ENCODE data around the gene KDM3B.
"Not testable (repeated sequence)": the region's sequence is repeated elsewhere in the genome, so short reads cannot be mapped to it uniquely, and the experiment has no call there.

Gene KDM3B

DNA sequence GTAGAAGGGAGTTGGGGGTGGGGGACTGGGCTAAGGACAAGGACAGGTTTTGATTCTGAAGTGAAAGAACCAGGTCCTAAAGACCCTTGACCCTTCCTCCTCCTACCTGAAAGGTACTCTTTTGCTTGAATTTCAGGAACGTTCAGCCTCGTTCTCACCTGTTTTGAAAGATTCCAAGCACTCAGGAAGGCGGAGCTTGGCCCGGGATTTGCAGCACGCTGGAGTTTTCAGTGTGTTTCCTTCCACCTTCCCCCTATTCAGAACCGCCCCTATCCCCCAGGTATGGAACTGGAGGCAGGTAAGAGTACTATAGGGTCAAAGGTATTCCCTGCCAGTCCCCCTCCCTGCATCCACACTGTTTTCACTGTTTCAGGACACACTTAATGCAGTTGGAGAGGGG lies 119.9 kb downstream of the KDM3B start:
- no peak overlapping the region for H3K4me3 Mint-ChIP-seq
- ATAC-seq = no peak
- peaks cover 14% of the 10 kb centered on the region for H3K4me1 Mint-ChIP-seq

DNA sequence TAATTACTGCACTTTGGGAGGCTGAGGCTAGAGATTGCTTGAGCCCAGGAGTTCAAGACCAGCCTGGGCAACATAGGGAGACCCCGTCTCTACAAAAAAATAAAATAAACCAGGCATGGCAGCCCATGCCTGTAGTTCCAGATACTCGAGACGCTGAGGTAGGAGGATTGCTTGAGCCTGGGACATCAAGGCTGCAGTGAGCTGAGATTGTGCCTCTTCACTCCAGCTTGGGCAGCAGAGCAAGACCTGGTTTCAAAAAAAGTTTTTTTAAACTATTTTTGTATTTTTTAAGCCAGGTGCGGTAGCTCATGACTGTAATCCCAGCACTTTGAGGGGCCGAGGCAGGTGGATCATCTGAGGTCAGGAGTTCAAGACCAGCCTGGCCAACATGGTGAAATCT lies 120.7 kb downstream of the KDM3B start:
- H3K4me3 Mint-ChIP-seq, H3K27ac Mint-ChIP-seq, ATAC-seq: not testable (repeated sequence)

More for the DNA sequence above, 119.9 kb downstream of the KDM3B start:
- peaks cover 18% of the 10 kb centered on the region for H3K27me3 Mint-ChIP-seq
- peaks cover 12% of the 10 kb centered on the region for H3K36me3 Mint-ChIP-seq
- no peaks in the 10 kb centered on the region for H3K9me3 Mint-ChIP-seq
- no peak overlapping the region for H3K27ac Mint-ChIP-seq

DNA sequence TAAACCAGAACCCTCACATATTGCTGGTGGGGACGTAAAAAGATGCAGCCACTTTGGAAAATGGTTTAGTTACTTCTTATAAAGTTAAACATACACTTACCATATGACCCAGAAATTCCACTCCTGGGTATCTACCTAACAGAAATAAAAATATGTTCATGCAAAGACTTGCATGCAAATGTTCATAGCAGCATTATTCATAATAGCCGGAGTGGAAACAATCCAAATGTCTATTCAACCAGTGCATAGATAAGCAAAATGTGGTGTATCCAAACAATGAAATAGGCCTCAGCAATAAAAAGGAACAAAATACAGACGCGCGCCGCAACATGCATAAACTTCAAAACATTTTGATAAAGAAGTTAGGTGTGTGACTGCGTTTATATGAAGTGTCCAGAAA lies 124.4 kb downstream of the KDM3B start:
- Mint-ChIP-seq H3K27me3 (peaks cover 38% of the 10 kb centered on the region), H3K27ac (no peak overlapping the region), H3K4me3 (no peak overlapping the region), H3K9me3 (no peaks in the 10 kb centered on the region), H3K36me3 (no peaks in the 10 kb centered on the region), H3K4me1 (no peaks in the 10 kb centered on the region)
- no peak for ATAC-seq

More for the DNA sequence above, 120.7 kb downstream of the KDM3B start:
- not testable (repeated sequence) for H3K4me1 Mint-ChIP-seq, H3K36me3 Mint-ChIP-seq, H3K9me3 Mint-ChIP-seq
- peaks cover 21% of the 10 kb centered on the region for H3K27me3 Mint-ChIP-seq

DNA sequence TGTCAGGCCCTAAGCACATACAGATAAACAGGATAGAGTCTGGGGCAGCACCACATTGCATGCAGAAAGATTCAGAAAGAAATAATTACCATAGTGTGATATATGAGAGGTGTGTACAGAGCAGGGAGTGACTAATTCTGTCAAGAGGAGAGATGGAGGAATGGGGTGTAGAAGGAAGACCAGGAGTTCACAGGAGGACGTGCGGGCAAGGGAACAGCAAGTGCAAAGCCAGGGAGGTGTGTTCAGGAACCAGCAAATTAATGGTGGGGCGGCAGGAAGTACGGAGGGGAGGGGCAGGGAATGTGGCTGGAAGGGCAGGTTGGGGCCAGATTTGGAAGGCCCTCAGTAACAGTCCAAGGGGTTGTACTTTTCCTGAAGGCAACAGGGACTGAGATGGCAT lies 130.2 kb downstream of the KDM3B start:
- no peak overlapping the region for H3K4me3 Mint-ChIP-seq
- ATAC-seq = no peak
- H3K9me3 Mint-ChIP-seq = no peaks in the 10 kb centered on the region
- no peak overlapping the region for H3K27ac Mint-ChIP-seq
- peaks cover 42% of the 10 kb centered on the region for H3K27me3 Mint-ChIP-seq
- H3K4me1 Mint-ChIP-seq = no peaks in the 10 kb centered on the region
- H3K36me3 Mint-ChIP-seq = no peaks in the 10 kb centered on the region
